DOHH2 (cell line): Measurements from ENCODE around the gene LTB4R.
A peak's percentile ranks its signal among the peaks of the same experiment; 100 is the strongest.

Source experiments
- H3F3A ChIP-seq: fragments of 200-600 bp; sonication (generic), shearing (Covaris generic); 2 replicates; pipeline ENCODE4 v1.6.0; 2016; ENCODE audit warnings: antibody characterized with exemption, mild to moderate bottlenecking; ENCODE audit not compliant: control insufficient read depth, insufficient read depth
- H3K27ac ChIP-seq: fragments of 200-600 bp; sonication (generic); 2 replicates; pipeline ENCODE4 v1.5.1; 2014; ENCODE audit warnings: low read depth, mild to moderate bottlenecking, low read length, moderate library complexity
- H3K27me3 ChIP-seq: fragments of 200-600 bp; sonication (generic); 2 replicates; pipeline ENCODE4 v1.6.1; 2014; ENCODE audit warnings: mild to moderate bottlenecking, low read length, mixed read lengths; ENCODE audit not compliant: control insufficient read depth
- H3K36me3 ChIP-seq: fragments of 200-600 bp; sonication (generic); 2 replicates; pipeline ENCODE4 v1.6.1; 2014; ENCODE audit warnings: mild to moderate bottlenecking, low read length, moderate library complexity, mixed read lengths; ENCODE audit not compliant: control insufficient read depth
- H3K4me1 ChIP-seq: fragments of 200-600 bp; sonication (generic); 2 replicates; pipeline ENCODE4 v1.6.1; 2014; ENCODE audit warnings: mild to moderate bottlenecking, low read length, mixed read lengths; ENCODE audit not compliant: control insufficient read depth
- H3K4me2 ChIP-seq: fragments of 200-600 bp; sonication (generic); 2 replicates; pipeline ENCODE4 v1.6.0; 2014; ENCODE audit warnings: mild to moderate bottlenecking, low read length, moderate library complexity
- H3K4me3 ChIP-seq: fragments of 200-600 bp; sonication (generic); 2 replicates; pipeline ENCODE4 v1.5.1; 2014; ENCODE audit warnings: mild to moderate bottlenecking, low read length, mixed read lengths
- H3K79me2 ChIP-seq: fragments of 200-600 bp; sonication (generic); 2 replicates; pipeline ENCODE4 v1.6.1; 2014; ENCODE audit warnings: mild to moderate bottlenecking, low read length, mixed read lengths; ENCODE audit not compliant: control insufficient read depth
- H3K9me2 ChIP-seq: fragments of 200-600 bp; sonication (generic); replicated peaks from 2 replicates; pipeline ENCODE4 v1.6.1; 2014; ENCODE audit warnings: mild to moderate bottlenecking, low read length, mixed read lengths; ENCODE audit not compliant: control insufficient read depth
- H3K9me3 ChIP-seq: fragments of 200-600 bp; sonication (generic); 2 replicates; pipeline ENCODE4 v1.6.1; 2014; ENCODE audit warnings: antibody characterized with exemption, low read length, mixed read lengths; ENCODE audit not compliant: control insufficient read depth, insufficient read depth
- H4K20me1 ChIP-seq: fragments of 200-600 bp; sonication (generic); 2 replicates; pipeline ENCODE4 v1.6.0; 2014; ENCODE audit warnings: low read depth, mild to moderate bottlenecking, antibody characterized with exemption, low read length, moderate library complexity; ENCODE audit not compliant: control insufficient read depth, insufficient read depth
- CTCF ChIP-seq: fragments of 200-600 bp; sonication (generic); IDR thresholded peaks from one replicate; pipeline ENCODE4 v1.5.1; 2014; ENCODE audit warnings: antibody characterized with exemption, mild to moderate bottlenecking, low read depth, low read length; ENCODE audit not compliant: poor library complexity, severe bottlenecking
- EZH2phosphoT487 ChIP-seq: fragments of 200-600 bp; sonication (generic); IDR thresholded peaks from 2 replicates; pipeline ENCODE4 v1.6.1; 2017; ENCODE audit warnings: borderline replicate concordance, mild to moderate bottlenecking, antibody characterized with exemption, low read length, moderate library complexity, mixed read lengths

LTB4R gene

DNA sequence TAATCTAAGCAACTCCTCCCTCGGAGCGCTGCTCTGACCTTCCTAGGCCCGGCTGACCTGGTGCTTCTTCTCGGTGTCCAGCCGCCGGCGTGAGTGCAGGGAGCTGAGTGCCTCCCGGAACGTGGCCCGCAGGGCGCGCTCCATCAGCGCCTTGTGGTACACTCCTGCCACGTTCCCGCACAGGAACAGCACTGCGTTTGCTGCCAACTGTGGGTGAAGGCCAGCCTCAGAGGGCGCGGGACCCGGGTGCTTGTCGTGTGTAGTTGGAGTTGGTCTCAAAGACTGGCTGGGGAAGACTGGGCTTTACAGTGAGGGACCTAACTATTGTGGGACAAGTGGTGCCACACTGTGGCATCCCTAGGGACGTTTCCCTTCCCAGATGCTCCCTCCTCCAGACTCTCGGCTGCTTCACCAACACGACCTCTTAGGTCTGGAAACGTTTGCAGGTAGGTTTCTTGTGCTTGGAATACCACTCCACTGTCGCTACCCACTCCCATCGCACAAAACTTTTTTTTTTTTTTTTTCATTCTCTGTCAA, 20.5 kb downstream of the LTB4R start:
- TF ChIP-seq EZH2phosphoT487 (no peak), CTCF (no peak)
- H3K27me3 ChIP-seq, result peaks cover 16% of the 10 kb centered on the region
- no peaks in the 10 kb centered on the region for H3K36me3 ChIP-seq
- H3K9me3 ChIP-seq, result no peaks in the 10 kb centered on the region
- H3K4me2 ChIP-seq, result peak overlapping the region; percentile 83
- no peaks in the 10 kb centered on the region for H4K20me1 ChIP-seq
- peaks cover 36% of the 10 kb centered on the region for H3K4me1 ChIP-seq
- H3K9me2 ChIP-seq, result no peaks in the 10 kb centered on the region
- no peak overlapping the region for H3K27ac ChIP-seq
- peak overlapping the region; percentile 66 for H3K4me3 ChIP-seq
- no peaks in the 10 kb centered on the region; the same call in 1 of the 2 replicates for H3F3A ChIP-seq
- H3K79me2 ChIP-seq, result no peaks in the 10 kb centered on the region

GRCh38 chr14:24332268-24332993, 21.1 kb downstream of the LTB4R start:
- Histone ChIP-seq H3K79me2 (no peaks in the 10 kb centered on the region), H3K27me3 (peaks cover 16% of the 10 kb centered on the region), H3F3A (no peaks in the 10 kb centered on the region; the same call in 1 of the 2 replicates), H3K27ac (no peak overlapping the region), H3K9me2 (no peaks in the 10 kb centered on the region), H3K9me3 (no peaks in the 10 kb centered on the region), H3K4me2 (peak overlapping the region; percentile 83), H4K20me1 (no peaks in the 10 kb centered on the region), H3K36me3 (no peaks in the 10 kb centered on the region), H3K4me1 (peaks cover 32% of the 10 kb centered on the region), H3K4me3 (peak overlapping the region; percentile 66)
- TF ChIP-seq EZH2phosphoT487 (no peak), CTCF (peak; percentile 68)

GRCh38 chr14:24334431-24335291, 23.4 kb downstream of the LTB4R start, which contains the start of gene ADCY4:
TSS of gene ADCY4 (minus strand) at chr14:24335071. CDS start at chr14:24334652, 419 bp downstream.
- H4K20me1 ChIP-seq, result no peaks in the 10 kb centered on the region
- no peaks in the 10 kb centered on the region; the same call in 1 of the 2 replicates for H3F3A ChIP-seq
- H3K4me1 ChIP-seq, result peaks cover 37% of the 10 kb centered on the region
- peaks cover 19% of the 10 kb centered on the region for H3K27me3 ChIP-seq
- H3K36me3 ChIP-seq, result no peaks in the 10 kb centered on the region
- peak within 1 kb of the TSS; percentile 83 for H3K4me2 ChIP-seq
- peak within 1 kb of the TSS; percentile 66 for H3K4me3 ChIP-seq
- no peaks in the 10 kb centered on the region for H3K79me2 ChIP-seq
- no peaks in the 10 kb centered on the region for H3K9me3 ChIP-seq
- no peak within 1 kb of the TSS for H3K27ac ChIP-seq
- no peaks in the 10 kb centered on the region for H3K9me2 ChIP-seq
- TF ChIP-seq EZH2phosphoT487, result no peak
- TF ChIP-seq CTCF, result no peak
